ENCODE results near the gene ZNF367. TPM values are rescaled to one million over a fixed set of nuclear protein-coding genes. Genes with fewer than 3 reads are reported as not detected.
A peak's percentile ranks its signal among the peaks of the same experiment; 100 is the strongest.

Gene ZNF367
- total and polyA plus RNA-seq, 2 donors (not counting 3 experiments of a cell fraction or from before 2014, with no cell fraction given): 1.7 to 10.0 TPM

GRCh38 chr9:96423322-96423984 lies 5.3 kb upstream of the ZNF367 start:
- no peak overlapping the region for H3K27ac ChIP-seq (ENCODE audit: insufficient read depth, low read depth, low read length)
- no peaks in the 10 kb centered on the region for H4K20me1 ChIP-seq (replicated peaks; ENCODE audit: control insufficient read depth, extremely low read depth, insufficient read depth, low read length)
- TF ChIP-seq EZH2 (IDR thresholded peaks at IDR 0.05; ENCODE audit: borderline replicate concordance, low read depth, low read length, severe bottlenecking) (no peak), FOS (IDR thresholded peaks at IDR 0.05; ENCODE audit: borderline replicate concordance, insufficient read depth, low read length) (no peak), POLR2A (IDR thresholded peaks at IDR 0.05; ENCODE audit: low read depth, low read length) (no peak), POLR2AphosphoS5 (IDR thresholded peaks at IDR 0.05; ENCODE audit: insufficient read depth, low read depth, low read length) (no peak)
- TF ChIP-seq, protein P1, sequence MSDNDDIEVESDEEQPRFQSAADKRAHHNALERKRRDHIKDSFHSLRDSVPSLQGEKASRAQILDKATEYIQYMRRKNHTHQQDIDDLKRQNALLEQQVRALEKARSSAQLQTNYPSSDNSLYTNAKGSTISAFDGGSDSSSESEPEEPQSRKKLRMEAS (IDR thresholded peaks at IDR 0.05; ENCODE audit: insufficient read depth, insufficient read length): no peak
- TF ChIP-seq, protein P2, sequence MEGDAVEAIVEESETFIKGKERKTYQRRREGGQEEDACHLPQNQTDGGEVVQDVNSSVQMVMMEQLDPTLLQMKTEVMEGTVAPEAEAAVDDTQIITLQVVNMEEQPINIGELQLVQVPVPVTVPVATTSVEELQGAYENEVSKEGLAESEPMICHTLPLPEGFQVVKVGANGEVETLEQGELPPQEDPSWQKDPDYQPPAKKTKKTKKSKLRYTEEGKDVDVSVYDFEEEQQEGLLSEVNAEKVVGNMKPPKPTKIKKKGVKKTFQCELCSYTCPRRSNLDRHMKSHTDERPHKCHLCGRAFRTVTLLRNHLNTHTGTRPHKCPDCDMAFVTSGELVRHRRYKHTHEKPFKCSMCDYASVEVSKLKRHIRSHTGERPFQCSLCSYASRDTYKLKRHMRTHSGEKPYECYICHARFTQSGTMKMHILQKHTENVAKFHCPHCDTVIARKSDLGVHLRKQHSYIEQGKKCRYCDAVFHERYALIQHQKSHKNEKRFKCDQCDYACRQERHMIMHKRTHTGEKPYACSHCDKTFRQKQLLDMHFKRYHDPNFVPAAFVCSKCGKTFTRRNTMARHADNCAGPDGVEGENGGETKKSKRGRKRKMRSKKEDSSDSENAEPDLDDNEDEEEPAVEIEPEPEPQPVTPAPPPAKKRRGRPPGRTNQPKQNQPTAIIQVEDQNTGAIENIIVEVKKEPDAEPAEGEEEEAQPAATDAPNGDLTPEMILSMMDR (IDR thresholded peaks at IDR 0.05; ENCODE audit: extremely low read depth in 1 of 2, insufficient read depth in 1 of 2, low read depth in 1 of 2, low read length in 2 of 2): no peak
- no peak for FAIRE-seq
- no peak overlapping the region for H3K9ac ChIP-seq (replicated peaks; ENCODE audit: extremely low read depth, insufficient read depth, low read length)
- no peaks in the 10 kb centered on the region for H3K36me3 ChIP-seq (ENCODE audit: control insufficient read depth in 2 of 2, extremely low read depth in 1 of 2, insufficient read depth in 2 of 2, low read length in 2 of 2)
- no peaks in the 10 kb centered on the region for H3K27me3 ChIP-seq (ENCODE audit: control insufficient read depth in 2 of 2, insufficient read depth in 2 of 2, low read length in 2 of 2)
- H3K9me3 ChIP-seq (replicated peaks; ENCODE audit: control insufficient read depth, insufficient read depth, low read length): no peaks in the 10 kb centered on the region
- H3K9me1 ChIP-seq (replicated peaks; ENCODE audit: control insufficient read depth, extremely low read depth, insufficient read depth, low read length): no peaks in the 10 kb centered on the region
- H2AFZ ChIP-seq (ENCODE audit: low read depth, low read length): peak overlapping the region; percentile 22
- H3K4me3 ChIP-seq (replicated peaks in 1 of 3; ENCODE audit: insufficient read depth in 1 of 3, low read depth in 1 of 3, low read length in 3 of 3): no peak overlapping the region
- dilution Hi-C loops (cut with MboI; ENCODE audit: extremely low pct_ligation_motif_present, low sequenced_read_pairs): no loop called here
- DNase-seq (ENCODE audit: low read depth, low spot score): no peak
- intact Hi-C loops (cut with micrococcal nuclease): loop anchor here (5.0 kb wide), 1 partner anchor 1116 kb away; no protein-coding TSS in a partner anchor
- CTCF ChIA-PET: no interaction called here
- no TSS peak for BruUV-seq (replicated peaks)
- H3K79me2 ChIP-seq (ENCODE audit: control insufficient read depth, insufficient read depth, low read length): no peaks in the 10 kb centered on the region
- H3K4me1 ChIP-seq (ENCODE audit: control insufficient read depth, extremely low read depth, insufficient read depth, low read length): peaks cover 20% of the 10 kb centered on the region
- no peak overlapping the region for H3K4me2 ChIP-seq (ENCODE audit: insufficient read depth, low read length)
- POLR2A ChIA-PET: no interaction called here

All from endothelial cell of umbilical vein (primary cell).